Testis (tissue), 3 donors: ENCODE results near the gene CLIP2. TPM values are rescaled to one million over a fixed set of nuclear protein-coding genes. Genes with fewer than 3 reads are reported as not detected.

ENCODE experiments used
- DNase-seq: peaks from one replicate; pipeline ENCODE4 v3.0.0-alpha.2; 2019
- H3K27ac ChIP-seq, 2 donors: fragments of 200-600 bp; sonication (generic); one replicate each; pipeline ENCODE4 v1.5.1; 2019
- H3K27me3 ChIP-seq: fragments of 200-600 bp; sonication (generic); one replicate; pipeline ENCODE4 v1.5.1; 2019
- H3K36me3 ChIP-seq: fragments of 200-600 bp; sonication (generic); one replicate; pipeline ENCODE4 v1.5.1; 2017; ENCODE audit warnings: low read depth; ENCODE audit errors: missing control alignments
- H3K4me1 ChIP-seq: fragments of 200-600 bp; sonication (generic); one replicate; pipeline ENCODE4 v1.5.1; 2019
- H3K4me3 ChIP-seq, 2 donors: fragments of 200-600 bp; sonication (generic); one replicate each; pipeline ENCODE4 v1.5.1; 2017 to 2019
- H3K9me3 ChIP-seq: fragments of 200-600 bp; sonication (generic); one replicate; pipeline ENCODE4 v1.5.1; 2017
- CTCF ChIP-seq, 3 experiments: fragments of 450-650 bp in 2 of 3; fragments of 200-600 bp in 1 of 3; sonication (generic) in 1 of 3; IDR thresholded peaks; one replicate each; pipeline ENCODE4 v1.5.1; 2016 to 2019; ENCODE audit warnings: antibody characterized with exemption in 3 of 3, mild to moderate bottlenecking in 2 of 3, moderate library complexity in 1 of 3
- POLR2A ChIP-seq: fragments of 450-650 bp; IDR thresholded peaks from one replicate; pipeline ENCODE4 v1.6.1; 2017; ENCODE audit warnings: antibody characterized with exemption, mild to moderate bottlenecking, moderate library complexity
- WGBS, 2 donors: methylation state at CpG; one replicate each; pipeline ENCODE4 v1.1.5; 2018; 5-methylcytosine and 5-hydroxymethylcytosine counted together
- intact Hi-C: fragments of 100-400 bp; cut with DNase I; formaldehyde crosslinking; loops from one replicate; pipeline ENCODE4 v1.15.1; 2023; ENCODE audit warnings: low total_unique reads
- polyA plus RNA-seq: library from polyadenylated mRNA; stranded (reverse); fragments of 350-450 nt; fragmentation: Illumina TruSeq; extraction: RNeasy Lipid Tissue Mini Kit (QIAGEN cat#74804); gene quantifications from one replicate; pipeline ENCODE4 v1.2.3, GENCODE V29; 2014; ENCODE audit warnings: low read depth, low replicate concordance; ENCODE audit not compliant: insufficient read depth
- total RNA-seq, 2 donors: library from RNA; depleted of rRNA; stranded (reverse); fragments of >200 nt; gene quantifications; one replicate each; pipeline ENCODE4 v1.2.3, GENCODE V29; 2016

Gene CLIP2
- total and polyA plus RNA-seq, 3 donors from 2014 or later: 8.5 to 19.8 (median 16.5) TPM

- WGBS, 2 donors: 98 to 100% methylated on average over 10 of the region's 10 CpGs
- H3K4me3 ChIP-seq: no peak overlapping the region
- H3K4me1 ChIP-seq: no peaks in the 10 kb centered on the region
- H3K27me3 ChIP-seq: no peaks in the 10 kb centered on the region
- no peaks in the 10 kb centered on the region for H3K9me3 ChIP-seq
- intact Hi-C loops: no loop called here
- TF ChIP-seq POLR2A (no peak), CTCF (IDR thresholded peaks at IDR 0.05) (no peak)
- no peak for DNase-seq
- H3K27ac ChIP-seq: no peak overlapping the region
- H3K36me3 ChIP-seq: no peaks in the 10 kb centered on the region
These were observed 67.5 kb downstream of the CLIP2 start for GRCh38 chr7:74356589-74357315.

DNA sequence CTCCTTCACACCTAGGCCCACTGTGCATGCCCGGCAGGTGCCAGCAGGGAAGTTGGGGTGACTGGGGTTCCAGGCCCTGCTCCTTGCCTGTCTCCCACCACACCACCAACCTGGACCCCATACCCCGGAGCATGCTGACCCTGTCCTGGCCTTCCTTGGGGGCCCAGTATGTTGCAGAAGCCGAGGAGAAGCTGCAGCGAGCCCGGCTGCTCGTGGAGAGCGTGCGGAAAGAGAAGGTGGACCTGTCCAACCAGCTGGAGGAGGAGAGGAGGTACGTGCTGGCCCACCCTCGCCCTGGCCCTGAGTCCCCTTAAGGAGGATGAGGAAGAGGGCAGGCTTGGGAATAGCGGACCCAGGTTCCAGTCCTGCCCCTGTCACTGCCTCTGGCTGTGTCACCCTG is 70.8 kb downstream of the CLIP2 start:
- TF ChIP-seq CTCF (IDR thresholded peaks at IDR 0.05) (no peak), POLR2A (no peak)
- DNase-seq: no peak
- H3K4me1 ChIP-seq: no peaks in the 10 kb centered on the region
- no peak overlapping the region for H3K4me3 ChIP-seq
- no peaks in the 10 kb centered on the region for H3K9me3 ChIP-seq
- 90 to 98% methylated on average over 2 to 11 of the region's 11 CpGs for WGBS, 2 donors
- H3K36me3 ChIP-seq: no peaks in the 10 kb centered on the region
- H3K27ac ChIP-seq: no peak overlapping the region
- no peaks in the 10 kb centered on the region for H3K27me3 ChIP-seq
- intact Hi-C loops: no loop called here

DNA sequence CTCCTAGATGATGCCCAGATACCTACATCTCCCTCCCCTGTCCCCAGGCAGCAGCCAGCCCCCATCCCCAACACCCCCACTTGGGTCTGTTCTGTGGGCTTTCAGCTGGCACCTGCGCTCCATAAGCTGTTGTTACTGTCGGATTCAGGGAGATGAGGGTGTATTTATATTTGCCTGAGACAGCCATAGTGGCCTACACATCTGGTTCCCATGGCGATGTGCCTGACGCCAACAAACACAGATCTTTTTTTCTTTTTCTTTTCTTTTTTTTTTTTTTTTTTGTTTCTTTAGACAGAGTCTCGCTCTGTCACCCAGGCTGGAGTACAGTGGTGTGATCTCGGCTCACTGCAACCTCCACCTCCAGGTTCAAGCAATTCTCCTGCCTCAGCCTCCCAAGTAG is 73.1 kb downstream of the CLIP2 start:
- H3K9me3 ChIP-seq: no peaks in the 10 kb centered on the region
- H3K36me3 ChIP-seq: no peaks in the 10 kb centered on the region
- H3K4me3 ChIP-seq: no peak overlapping the region
- H3K27me3 ChIP-seq: no peaks in the 10 kb centered on the region
- WGBS, 2 donors: 90% methylated on average over 6 of the region's 6 CpGs
- no peak for TF ChIP-seq POLR2A
- TF ChIP-seq CTCF (IDR thresholded peaks at IDR 0.05): no peak
- no peak overlapping the region for H3K27ac ChIP-seq
- intact Hi-C loops: no loop called here
- DNase-seq: no peak
- H3K4me1 ChIP-seq: no peaks in the 10 kb centered on the region

DNA sequence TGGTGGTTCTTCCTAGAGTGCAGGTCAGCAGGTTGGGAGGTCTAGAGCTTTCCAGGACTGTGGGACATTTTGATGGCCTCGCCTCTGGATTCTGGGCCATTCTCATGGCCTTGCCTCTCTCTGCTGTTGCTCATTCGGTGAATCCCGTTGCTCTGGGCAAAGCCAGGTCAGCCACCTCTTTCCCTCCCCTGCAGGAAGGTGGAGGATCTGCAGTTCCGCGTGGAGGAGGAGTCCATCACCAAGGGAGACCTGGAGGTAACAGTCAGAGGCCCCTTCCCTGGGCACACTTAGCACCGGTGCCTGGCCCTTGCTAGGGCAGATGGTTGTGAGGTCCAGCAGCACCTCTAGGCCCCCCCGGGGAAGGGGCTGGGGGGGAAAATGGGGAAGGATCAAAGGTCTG is 74.9 kb downstream of the CLIP2 start:
- intact Hi-C loops: no loop called here
- no peaks in the 10 kb centered on the region for H3K36me3 ChIP-seq

More for the DNA sequence above, 74.9 kb downstream of the CLIP2 start:
- no peaks in the 10 kb centered on the region for H3K27me3 ChIP-seq
- WGBS, 2 donors: 57 to 87% methylated on average over 5 to 7 of the region's 7 CpGs
- H3K9me3 ChIP-seq: no peaks in the 10 kb centered on the region
- TF ChIP-seq POLR2A (no peak), CTCF (IDR thresholded peaks at IDR 0.05) (no peak)
- DNase-seq: no peak
- H3K27ac ChIP-seq: no peak overlapping the region
- no peak overlapping the region for H3K4me3 ChIP-seq
- H3K4me1 ChIP-seq: no peaks in the 10 kb centered on the region
